Glutamatergic neuron (in vitro differentiated cells): ENCODE data around the gene TBC1D1. TPM values are rescaled to one million over a fixed set of nuclear protein-coding genes. Genes with fewer than 3 reads are reported as not detected.

ENCODE experiments used
- DNase-seq: peaks from one replicate; pipeline ENCODE4 v3.0.0; 2022
- H3K27ac Mint-ChIP-seq: one replicate; pipeline ENCODE4 v1.8.0; 2020; ENCODE audit warnings: mild to moderate bottlenecking, mixed read lengths, inconsistent platforms; ENCODE audit not compliant: unreplicated experiment
- H3K27me3 Mint-ChIP-seq: one replicate; pipeline ENCODE4 v1.8.0; 2020; ENCODE audit warnings: mild to moderate bottlenecking, moderate library complexity, mixed read lengths, inconsistent platforms; ENCODE audit not compliant: unreplicated experiment
- H3K36me3 Mint-ChIP-seq: one replicate; pipeline ENCODE4 v1.8.0; 2020; ENCODE audit warnings: mild to moderate bottlenecking, mixed read lengths, inconsistent platforms; ENCODE audit not compliant: unreplicated experiment
- H3K4me1 Mint-ChIP-seq: one replicate; pipeline ENCODE4 v1.8.0; 2020; ENCODE audit warnings: mild to moderate bottlenecking, low read depth, mixed read lengths, inconsistent platforms; ENCODE audit not compliant: unreplicated experiment
- H3K4me3 Mint-ChIP-seq: one replicate; pipeline ENCODE4 v1.8.0; 2020; ENCODE audit warnings: mild to moderate bottlenecking, mixed read lengths, inconsistent platforms; ENCODE audit not compliant: unreplicated experiment
- H3K9me3 Mint-ChIP-seq: one replicate; pipeline ENCODE4 v1.8.0; 2020; ENCODE audit warnings: mild to moderate bottlenecking, moderate library complexity, mixed read lengths, inconsistent platforms; ENCODE audit not compliant: unreplicated experiment
- CTCF ChIP-seq: fragments of 200-600 bp; sonication (generic); IDR thresholded peaks from one replicate; pipeline ENCODE4 v1.5.0; 2021; ENCODE audit not compliant: partially characterized antibody, unreplicated experiment
- total RNA-seq: library from RNA; stranded (reverse); fragmentation: NEBNext Ultra II Directional; extraction: Animal tissue kit (Norgen Biotek cat#: 25700); gene quantifications from one replicate; pipeline ENCODE4 v1.2.1, GENCODE V29; 2021; ENCODE audit not compliant: unreplicated experiment

TBC1D1 gene
- total RNA-seq, 1 donor from 2014 or later, result 106 TPM

GRCh38 chr4:37885496-37885895 lies 5.4 kb upstream of the TBC1D1 start:
- H3K4me3 Mint-ChIP-seq, result no peak overlapping the region

GRCh38 chr4:37889849-37890800 lies 759 bp upstream of the TBC1D1 start:
- peak overlapping the region; percentile 77 for H3K4me3 Mint-ChIP-seq
- no peak overlapping the region for H3K27ac Mint-ChIP-seq
- DNase-seq, result peak; percentile 22
- H3K36me3 Mint-ChIP-seq, result no peaks in the 10 kb centered on the region
- TF ChIP-seq CTCF, result no peak
- peaks cover 2% of the 10 kb centered on the region for H3K9me3 Mint-ChIP-seq
- no peaks in the 10 kb centered on the region for H3K4me1 Mint-ChIP-seq
- H3K27me3 Mint-ChIP-seq, result peaks cover 21% of the 10 kb centered on the region

More at GRCh38 chr4:37885496-37885895, 5.4 kb upstream of the TBC1D1 start:
- no peaks in the 10 kb centered on the region for H3K9me3 Mint-ChIP-seq
- no peak overlapping the region for H3K27ac Mint-ChIP-seq
- no peak for DNase-seq
- H3K27me3 Mint-ChIP-seq, result peaks cover 12% of the 10 kb centered on the region
- H3K4me1 Mint-ChIP-seq, result no peaks in the 10 kb centered on the region
- no peaks in the 10 kb centered on the region for H3K36me3 Mint-ChIP-seq
- no peak for TF ChIP-seq CTCF

- Mint-ChIP-seq H3K36me3 (no peaks in the 10 kb centered on the region), H3K9me3 (peaks cover 2% of the 10 kb centered on the region), H3K27me3 (peaks cover 20% of the 10 kb centered on the region), H3K4me1 (no peaks in the 10 kb centered on the region), H3K4me3 (peak overlapping the region; percentile 71), H3K27ac (no peak overlapping the region)
- no peak for TF ChIP-seq CTCF
- no peak for DNase-seq
Observed at GRCh38 chr4:37891260-37892159, 626 bp downstream of the TBC1D1 start.

GRCh38 chr4:37892641-37893040 lies 1.8 kb downstream of the TBC1D1 start:
- Mint-ChIP-seq H3K9me3 (peaks cover 2% of the 10 kb centered on the region), H3K27ac (no peak overlapping the region), H3K4me3 (no peak overlapping the region), H3K36me3 (no peaks in the 10 kb centered on the region), H3K4me1 (no peaks in the 10 kb centered on the region), H3K27me3 (peaks cover 20% of the 10 kb centered on the region)
- no peak for TF ChIP-seq CTCF
- DNase-seq, result no peak
